GM21723 (cell line): Measurements from ENCODE around the gene AMN.
"Not testable (repeated sequence)": the region's sequence is repeated elsewhere in the genome, so short reads cannot be mapped to it uniquely, and the experiment has no call there.

Source experiments
- ATAC-seq: cut with Tn5 transposase; IDR thresholded peaks from one replicate; pipeline ENCODE4 v1.9.1; 2021; ENCODE audit warnings: mild to moderate bottlenecking, moderate library complexity; ENCODE audit not compliant: unreplicated experiment

AMN gene

DNA sequence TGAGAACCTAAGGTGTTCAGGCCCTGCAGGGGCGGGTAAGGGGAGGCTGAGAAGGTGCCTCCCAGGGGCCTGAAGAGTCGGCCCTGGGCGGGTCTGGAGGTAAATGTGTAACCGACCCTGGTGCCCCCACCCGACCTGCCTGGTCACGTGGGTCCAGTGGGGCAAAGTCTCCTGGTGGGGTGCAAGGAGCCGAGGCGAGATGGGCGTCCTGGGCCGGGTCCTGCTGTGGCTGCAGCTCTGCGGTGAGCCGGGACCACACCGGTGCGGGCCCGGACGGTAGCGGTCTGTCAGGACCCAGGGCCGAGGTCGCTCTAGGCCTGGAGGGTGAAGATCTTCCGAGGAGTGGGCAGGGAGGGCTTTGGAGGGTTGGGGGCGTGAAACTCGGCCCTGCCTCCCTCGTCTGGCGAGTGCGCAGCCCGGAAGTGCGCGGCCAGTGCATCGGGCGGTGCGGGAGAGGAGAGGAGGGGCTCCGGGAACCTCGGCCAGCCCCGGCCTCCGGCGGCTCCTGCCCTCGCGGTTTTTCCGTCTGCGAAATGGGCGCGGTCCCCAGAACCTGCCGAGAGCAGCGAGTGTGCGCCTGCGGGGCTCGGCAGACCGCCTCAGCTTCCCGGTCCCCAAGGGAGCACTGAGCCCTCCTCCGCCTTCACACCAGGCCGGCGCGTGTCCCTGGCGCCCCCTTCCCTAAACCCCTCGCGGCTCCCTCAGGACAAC is at the start of gene AMN:
Gene AMN, plus strand, starts transcription at position 174 of the 711 bp plus-strand sequence. Its CDS starts 26 bp downstream, at position 200.
- ATAC-seq, result no peak

DNA sequence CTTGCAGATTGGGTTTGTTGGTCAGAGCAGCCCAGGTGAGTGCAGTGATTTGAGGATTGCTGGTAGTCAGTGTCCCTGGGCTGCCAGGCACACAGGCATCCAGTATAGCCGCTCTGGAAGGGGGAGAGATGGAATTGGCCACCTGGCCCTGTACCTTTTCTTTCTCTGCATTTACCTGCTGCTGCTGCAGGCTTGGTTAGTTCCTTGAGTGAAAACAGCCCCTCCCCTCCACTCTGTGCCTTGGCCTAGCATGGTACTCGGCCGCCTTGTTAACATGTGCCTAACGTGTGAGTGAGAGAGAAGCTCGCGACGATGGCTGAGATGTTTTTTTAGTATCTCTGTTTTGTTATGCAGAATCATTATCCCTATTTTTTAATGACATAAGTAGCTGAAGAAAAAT is 49.3 kb upstream of the AMN start:
- no peak for ATAC-seq

DNA sequence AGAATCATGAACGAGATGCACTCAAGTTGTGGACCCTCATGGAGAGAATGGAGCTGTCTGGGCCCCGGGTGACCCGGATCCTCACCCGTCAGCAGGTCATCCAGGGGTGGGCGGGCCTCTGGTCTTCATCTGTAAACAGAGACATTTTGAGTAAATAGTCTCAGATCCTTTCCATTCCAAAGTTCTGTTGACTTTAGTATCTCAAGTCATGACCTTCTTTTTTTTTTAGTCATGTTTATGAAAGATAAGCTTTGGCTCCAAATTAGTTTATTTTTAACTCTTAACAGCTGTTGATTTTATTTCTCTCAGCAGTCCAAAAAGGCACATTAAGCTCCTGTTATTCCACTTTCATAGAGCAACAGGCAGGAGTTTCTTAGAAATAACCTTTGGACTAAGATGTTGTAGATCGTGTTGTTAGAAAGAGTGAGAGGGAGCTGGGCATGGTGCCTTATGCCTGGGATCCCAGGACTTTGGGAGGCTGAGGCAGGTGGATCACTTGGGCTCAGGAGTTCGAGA is 48.9 kb upstream of the AMN start:
- no peak for ATAC-seq

DNA sequence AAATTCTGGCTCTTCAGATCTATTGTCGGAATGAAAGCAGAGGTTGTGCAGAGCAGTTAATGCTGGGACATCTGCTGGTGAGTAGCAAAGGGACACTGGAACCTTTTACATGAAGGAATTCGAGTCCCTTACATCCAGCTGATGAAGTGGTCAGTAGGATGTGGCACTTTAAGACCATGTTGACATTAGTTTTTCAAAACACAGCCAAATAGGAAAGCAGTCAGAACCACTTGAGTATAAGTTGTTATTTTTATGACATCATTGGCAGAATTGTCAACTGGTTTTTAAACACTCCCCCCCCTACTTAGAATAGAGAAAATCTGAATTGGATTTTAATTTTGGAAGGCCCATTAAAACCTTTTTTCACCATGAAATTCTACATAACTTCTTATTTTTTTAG is 46.8 kb upstream of the AMN start:
- ATAC-seq, result no peak

DNA sequence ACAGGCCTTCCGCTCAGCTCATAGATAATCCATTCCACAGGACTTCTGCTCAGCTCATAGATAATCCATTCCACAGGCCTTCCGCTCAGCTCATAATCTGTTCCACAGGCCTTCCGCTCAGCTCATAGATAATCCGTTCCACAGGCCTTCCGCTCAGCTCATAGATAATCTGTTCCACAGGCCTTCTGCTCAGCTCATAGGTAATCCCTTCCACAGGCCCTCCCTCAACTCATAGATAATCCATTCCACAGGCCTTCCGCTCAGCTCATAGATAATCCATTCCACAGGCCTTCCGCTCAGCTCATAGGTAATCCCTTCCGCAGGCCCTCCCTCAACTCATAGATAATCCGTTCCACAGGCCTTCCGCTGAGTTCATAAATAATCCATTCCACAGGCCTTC is 45.0 kb upstream of the AMN start:
- ATAC-seq, result not testable (repeated sequence)

DNA sequence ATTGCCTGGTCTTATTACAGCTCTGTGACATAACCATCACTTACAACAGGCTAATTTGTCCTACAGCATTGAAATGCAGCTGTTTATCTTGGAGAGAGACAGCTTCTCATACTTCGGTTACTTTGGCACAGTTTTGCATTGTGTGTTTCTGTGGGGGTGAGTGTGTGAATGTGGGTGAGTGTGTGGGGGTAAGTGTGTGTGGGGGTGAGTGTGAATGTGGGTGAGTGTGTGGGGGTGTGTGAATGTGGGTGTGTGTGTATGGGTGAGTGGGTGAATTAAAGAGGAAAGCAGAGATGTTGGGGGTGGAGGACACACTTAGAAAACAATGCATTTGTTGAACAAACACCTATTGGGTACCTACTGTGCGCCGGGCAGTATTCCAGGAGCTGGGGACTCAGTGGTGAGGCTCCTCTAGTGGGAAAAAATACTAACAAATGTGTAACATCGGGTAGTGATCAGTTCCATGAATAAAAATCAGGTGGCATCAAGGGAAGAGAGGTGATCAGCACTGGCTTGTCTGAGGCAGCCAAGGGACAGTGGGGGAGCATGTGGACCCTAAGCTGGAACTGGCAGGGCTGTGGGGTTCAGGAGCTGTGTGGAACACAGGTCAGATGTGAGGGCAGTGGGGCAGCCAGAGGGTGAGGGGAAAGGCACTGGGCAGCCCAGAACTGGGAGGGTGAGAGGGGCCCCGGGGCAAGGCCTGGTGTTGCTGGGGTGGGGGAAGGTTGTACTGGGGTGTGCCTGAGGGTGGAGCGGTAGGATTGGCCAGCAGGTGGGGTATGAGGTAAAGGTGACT is 44.1 kb upstream of the AMN start:
- ATAC-seq, result no peak

DNA sequence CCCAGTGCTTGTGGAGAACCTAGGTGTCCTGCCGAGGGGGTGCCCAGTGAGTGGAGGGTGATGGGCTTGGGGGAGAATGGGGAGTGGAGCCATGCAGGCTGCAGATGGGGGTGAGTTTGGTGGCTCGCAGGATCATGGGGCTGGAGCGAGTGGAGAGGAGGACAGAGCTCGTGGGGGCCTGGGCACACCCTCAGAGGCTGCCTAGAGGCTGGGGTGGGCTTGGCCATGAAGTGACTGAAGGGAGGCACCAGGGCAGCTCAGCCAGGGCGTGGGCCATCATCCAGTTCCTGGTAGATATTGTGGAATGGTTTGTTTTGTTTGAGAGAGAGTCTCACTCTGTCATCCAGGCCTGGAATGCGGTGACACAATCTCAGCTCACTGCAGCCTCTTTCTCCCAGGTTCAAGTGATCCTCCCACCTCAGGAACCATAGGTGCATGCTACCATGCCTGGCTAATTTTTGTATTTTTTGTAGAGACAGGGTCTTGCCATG is 43.4 kb upstream of the AMN start:
- no peak for ATAC-seq

DNA sequence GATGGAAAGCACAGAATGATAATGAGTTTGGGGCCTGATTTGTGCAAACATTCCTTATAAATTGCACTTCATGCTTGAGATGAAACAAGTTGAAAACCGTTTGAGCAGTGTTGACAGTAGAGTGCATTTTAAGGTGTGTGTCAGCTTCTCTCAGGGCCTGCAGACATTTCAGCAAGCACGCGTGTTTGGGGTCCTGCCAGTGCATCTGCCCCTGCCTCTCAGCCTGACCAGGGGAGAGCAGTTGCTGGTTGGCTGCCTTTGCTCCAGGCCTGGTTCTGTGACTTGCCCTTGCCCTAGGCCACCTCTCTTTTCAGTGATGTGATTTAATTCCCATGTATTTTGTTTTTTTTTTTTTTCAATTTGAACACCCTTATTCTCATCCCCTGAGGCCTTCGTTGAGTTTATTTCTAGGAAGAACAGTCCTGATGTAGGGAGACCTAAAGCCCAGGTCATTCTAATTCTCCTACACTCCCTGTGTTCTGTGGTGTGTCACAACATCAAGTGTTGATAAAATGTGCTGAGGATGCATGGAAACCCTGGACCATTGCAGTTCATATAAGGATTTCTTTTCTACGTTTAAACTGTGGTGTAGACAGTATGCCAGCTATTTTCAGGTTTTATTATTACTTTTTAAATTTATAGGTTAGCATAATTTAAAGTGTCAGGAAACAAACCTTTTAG is 40.1 kb upstream of the AMN start:
- ATAC-seq, result no peak

DNA sequence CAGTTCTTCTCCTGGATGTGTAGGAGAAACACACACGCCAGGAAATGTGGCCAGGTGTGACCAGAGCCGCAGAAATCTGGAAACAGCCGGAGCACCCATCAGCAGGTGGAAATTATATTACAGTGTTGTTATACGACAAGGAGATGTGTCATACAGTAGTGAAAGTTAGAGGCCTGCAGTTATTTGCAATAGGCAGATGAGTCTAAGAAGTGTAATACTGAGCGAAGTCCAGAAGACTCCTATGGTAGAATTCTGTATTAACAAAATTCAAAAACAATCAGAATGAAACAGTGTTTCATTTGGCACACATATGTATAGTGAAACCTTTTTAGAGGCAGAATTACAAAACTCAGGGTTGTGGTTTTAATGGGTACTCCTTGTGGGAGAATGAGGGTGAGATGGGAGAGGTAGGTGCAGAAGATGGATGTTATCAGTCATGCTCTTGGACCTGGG is 39.3 kb upstream of the AMN start:
- ATAC-seq, result no peak

DNA sequence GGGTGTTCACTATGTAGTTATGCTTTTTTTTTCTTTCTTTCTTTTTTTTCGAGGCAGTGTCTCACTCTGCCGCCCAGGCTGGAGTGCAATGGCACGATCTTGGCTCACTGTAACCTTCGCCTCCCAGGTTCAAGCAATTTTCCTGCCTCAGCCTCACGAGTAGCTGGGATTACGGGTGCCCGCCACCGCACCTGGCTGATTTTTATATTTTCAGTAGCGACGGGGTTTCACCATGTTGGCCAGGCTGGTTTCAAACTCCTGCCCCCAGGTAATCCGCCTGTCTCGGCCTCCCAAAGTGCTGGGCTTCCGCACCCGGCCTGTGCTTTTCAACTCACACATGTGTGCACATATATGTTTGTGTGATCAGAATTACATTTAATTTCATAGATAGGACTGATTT is 38.9 kb upstream of the AMN start:
- ATAC-seq, result no peak

DNA sequence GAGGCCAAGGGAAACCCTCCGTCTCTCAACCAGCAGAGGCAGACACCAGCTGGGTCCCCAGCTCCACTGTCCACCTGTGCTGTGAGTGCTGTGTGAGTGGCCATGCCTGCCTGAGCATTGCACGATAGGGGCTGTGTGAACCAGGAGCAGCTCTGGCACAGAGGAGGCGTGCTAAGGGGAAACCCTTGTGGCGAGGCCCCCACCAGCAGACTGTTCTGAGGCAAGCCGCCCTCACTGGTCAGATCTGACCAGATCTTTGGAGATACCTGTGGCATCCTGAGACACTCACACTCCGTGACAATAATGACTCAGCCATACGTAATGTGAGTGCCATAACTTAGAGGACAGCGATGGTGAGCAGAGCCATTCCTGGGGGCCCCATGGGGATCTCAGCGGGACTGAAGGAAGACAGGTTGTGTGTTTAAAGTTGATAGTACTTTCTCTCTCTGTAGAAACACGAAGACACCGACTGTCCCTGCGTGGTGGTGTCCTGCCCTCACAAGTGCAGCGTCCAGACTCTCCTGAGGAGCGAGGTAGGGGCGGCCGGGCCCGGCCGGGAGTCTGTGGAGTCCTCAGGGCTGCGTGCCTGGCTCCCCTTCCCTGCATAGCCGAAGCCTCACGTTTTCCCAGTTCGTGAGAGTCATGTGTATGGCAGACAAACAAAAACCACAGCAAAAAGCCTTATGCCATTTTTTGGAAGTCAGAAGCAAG is 36.6 kb upstream of the AMN start:
- no peak for ATAC-seq

DNA sequence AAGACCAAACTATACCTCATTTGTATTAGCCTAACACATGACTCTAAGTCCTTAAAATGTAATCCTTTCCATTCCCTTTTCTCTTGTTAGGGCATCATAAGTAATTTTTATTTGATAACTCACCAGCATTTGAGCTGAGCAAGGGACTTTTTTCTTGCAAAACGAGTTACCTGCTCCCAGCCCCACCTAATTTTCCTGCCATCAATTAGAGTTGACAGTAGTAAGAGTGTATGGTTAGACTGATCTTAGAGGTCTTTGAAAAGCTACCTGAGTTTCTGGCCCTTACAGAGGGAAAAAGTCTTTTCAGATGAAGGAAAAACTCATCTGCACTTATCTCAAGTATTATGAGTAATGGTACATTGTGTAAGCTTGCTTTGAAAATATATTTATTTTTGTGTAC is 33.7 kb upstream of the AMN start:
- no peak for ATAC-seq

DNA sequence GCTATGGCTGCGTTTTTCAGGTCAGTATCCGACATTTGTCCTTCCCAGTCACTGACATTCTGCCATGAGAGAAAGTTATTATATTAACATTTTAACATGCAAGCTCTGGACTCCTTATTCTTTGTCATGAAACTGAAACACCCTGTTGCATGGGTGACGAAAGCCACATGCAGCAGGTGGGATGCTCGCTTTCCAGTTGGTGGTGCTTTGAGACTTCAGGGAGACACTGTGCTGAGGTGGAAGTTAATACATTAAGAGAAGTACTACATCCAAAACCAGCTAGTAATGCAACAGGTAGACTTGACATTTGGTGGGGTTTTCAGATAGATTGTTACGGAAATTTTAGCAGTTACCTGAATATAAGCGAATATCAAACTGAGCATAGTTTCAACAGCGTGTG is 32.8 kb upstream of the AMN start:
- ATAC-seq, result no peak

DNA sequence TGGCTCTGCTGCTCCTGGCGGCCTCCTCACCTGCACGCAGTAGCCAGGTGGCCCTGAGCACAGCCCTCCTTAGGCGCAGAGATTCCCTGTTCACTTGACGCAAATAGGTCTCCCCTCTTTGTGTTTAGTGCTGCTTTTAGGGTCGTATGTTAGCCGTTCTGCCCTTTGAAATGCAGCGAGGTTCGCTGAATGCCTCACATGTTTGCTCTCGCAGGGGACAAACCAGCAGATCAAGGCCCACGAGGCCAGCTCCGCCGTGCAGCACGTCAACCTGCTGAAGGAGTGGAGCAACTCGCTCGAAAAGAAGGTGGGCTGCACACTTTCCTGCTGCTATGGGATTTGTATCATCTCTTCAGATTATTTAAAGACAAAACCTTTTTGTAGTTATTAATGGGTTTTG is 31.4 kb upstream of the AMN start:
- no peak for ATAC-seq

DNA sequence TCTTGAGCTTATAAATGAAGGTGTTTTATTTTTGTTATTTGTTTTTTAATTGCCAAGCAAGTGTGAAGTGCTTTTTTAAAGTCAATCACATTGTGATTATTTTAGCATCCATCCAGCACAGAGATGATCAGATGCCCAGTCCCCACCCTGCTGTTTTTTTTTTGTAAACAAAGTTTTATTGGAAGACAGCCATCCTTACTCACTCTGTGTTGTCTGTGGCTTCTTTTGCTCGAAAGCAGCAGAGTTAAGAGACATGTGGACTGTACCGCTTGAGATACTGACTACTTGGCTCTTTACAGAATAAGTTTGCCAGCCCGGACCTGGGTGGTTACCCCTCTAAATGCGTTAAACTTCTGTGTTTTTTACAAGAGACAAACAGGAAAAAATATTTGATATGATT is 30.9 kb upstream of the AMN start:
- no peak for ATAC-seq

DNA sequence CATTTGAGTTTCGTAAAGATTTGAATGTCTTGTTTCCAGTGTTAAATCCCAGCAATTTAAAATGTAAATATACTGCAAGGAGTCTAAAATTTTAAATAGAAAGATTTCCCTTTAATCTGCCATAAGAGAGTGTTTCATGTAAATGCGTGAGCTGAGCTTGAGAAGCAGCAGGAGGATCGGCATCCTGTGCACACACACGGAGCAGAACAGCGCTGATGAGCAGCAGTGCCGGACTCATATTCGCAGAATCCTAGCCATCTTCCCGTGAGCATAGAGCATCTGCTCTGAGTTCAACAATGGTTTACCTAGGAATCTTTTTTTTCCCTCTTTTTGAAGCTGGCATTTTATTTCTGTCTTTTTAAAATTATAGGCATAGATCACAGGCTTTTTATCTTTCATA is 29.8 kb upstream of the AMN start:
- no peak for ATAC-seq

DNA sequence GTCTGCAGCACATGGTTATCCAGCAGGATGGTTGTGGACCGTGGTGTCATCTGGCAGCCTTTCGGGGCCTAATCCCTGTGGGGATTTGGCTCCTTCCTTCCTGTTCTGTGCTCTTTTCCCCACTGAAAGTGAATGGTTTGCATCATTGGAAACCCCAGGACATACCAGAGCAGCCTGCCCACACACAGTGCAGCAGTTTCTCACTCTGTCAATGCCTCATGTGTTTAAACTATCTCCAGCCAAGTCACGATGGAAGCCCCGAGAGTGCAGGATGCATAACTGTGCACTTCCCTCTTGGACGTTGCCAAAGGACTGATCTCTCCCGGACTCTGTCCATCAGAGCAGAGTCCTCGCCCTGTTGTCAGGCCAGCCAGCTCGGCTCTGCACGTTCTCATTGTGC is 29.0 kb upstream of the AMN start:
- no peak for ATAC-seq

DNA sequence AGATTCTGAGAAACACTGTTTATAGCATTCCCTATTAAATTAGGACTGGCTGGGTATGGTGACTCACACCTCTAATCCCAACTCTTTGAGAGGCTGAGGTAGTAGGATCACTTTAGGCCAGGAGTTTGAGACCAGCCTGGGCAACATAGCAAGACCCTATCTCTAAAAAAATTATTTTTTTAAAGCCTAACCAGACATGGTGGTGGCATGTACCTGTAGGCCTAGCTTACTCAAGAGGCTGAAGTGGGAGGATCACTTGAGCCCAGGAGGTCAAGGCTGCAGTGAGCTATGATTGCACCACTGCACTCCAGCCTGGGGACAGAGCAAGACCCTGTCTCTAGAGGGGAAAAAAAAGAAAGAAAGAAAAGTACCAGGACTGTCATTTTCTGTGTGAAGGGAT is 25.7 kb upstream of the AMN start:
- ATAC-seq, result not testable (repeated sequence)

DNA sequence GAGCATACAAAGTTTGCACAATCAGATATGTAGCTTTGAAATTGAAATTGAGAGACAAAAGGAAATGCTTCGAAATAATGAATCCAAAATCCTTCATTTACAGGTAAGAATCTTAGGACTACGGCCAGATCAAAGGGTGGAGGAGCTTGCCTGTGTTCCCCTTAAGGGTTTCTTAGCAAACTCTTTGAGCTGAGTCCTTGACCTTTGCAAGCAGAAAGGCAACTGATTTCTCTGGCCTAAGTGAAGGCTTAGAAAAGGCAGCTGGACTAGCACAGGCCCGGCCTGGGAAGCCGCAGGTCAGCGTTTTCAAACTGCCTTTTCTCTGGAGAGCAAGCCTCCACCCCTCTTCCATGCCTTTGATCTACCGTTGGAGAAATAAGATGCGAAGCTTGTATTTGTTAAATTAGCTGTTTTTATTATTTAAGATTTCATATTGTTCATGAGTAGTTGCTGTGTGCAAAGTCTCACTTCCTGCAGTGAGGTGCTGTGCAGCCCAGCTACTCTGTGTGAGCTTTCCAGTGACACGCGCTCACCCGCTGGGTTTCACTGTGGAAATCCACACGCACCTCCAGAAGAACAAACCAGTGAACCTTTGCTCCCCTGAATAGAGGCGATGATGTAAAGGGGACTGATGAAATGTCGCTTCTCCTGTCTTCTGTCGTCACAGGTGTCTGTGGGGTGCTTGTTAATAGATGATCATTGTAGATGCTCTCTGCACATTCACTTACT is 25.0 kb upstream of the AMN start:
- no peak for ATAC-seq

DNA sequence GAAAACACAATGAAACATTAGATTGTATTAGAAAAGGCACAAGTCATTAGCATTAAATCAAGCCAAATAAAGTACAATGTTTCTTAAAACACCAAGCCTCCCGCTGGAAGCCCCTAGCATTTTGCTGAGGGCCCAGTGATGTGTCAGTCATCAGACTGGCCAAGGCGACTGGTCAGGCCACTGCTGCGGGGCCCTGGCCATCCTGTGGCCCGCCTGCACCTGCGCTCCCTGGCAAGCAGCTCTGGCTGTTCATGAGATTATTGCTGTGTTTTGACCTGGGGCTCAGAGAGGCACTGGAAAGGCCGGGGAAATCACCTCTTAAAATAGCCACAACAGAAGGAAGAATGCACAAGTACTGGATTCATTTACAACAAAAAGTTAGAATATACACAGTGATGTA is 24.2 kb upstream of the AMN start:
- ATAC-seq, result no peak
